ENCODE measurements around the gene R3HDM4. TPM values are rescaled to one million over a fixed set of nuclear protein-coding genes. Genes with fewer than 3 reads are reported as not detected.

Gene R3HDM4
- total RNA-seq, 1 donor from 2014 or later: 46.0 TPM

DNA sequence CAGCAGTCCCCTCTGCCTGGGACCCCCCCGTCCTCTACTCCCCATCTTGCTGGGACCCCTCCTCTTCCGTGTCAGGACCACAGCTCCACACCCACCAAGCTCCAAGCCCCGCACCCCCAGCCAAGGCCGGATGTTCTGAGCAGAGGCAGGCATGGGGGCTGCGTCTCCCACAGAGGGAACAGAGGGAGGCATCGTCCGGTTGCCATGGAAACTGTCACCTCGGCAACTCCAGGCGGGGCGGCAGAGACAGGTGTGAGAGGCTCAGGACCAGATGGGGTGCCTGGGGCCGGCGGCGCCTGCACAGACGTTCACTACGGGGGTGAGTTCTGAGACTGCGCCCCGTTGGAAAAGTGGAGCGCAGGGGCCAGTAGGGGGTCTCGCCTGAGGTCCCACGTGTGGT lies 14.4 kb downstream of the R3HDM4 start:
- peaks cover 42% of the 10 kb centered on the region for H3K36me3 ChIP-seq

DNA sequence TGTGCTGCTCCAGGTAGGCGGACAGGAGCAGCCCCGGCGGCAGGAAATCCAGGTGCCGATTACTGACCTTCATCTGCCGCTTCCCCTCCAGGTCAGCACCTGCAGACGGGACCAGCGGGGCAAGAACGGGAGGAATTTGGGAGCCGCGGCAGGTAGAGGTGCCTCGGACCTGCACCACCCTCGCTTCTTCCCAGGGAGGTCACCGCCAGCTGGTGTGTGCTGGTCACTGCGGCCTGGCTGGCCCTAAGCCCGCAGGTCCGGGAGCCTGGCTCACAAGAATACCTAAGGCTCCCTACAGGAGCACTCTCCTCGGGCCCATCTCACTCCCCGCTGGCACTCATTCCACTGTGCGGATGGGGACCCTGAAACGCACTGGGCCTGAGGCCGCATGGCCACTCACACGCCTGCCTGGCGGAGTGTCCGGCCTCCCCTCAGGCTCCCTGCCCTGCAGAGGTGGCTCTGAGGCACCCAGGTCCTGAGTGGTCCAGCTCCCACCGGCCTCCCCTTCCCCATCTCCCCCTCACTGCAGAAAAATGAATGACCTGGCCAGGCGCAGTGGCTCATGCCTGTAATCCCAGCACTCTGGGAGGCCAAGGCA lies 15.5 kb downstream of the R3HDM4 start:
- H3K4me3 ChIP-seq: no peak overlapping the region
- ATAC-seq: no peak
- no peak for DNase-seq
- H3K27me3 ChIP-seq (ENCODE audit: low read depth): no peaks in the 10 kb centered on the region
- H3K36me3 ChIP-seq: peaks cover 42% of the 10 kb centered on the region
- H3K4me1 ChIP-seq: peaks cover 6% of the 10 kb centered on the region
- intact Hi-C loops (cut with DNase I): no loop called here
- TF ChIP-seq CTCF (IDR thresholded peaks at IDR 0.05): no peak
- no peak overlapping the region for H3K27ac ChIP-seq
- H3K9me3 ChIP-seq: no peaks in the 10 kb centered on the region

More for the DNA sequence above, 14.4 kb downstream of the R3HDM4 start:
- no peak for DNase-seq
- Histone ChIP-seq H3K4me3 (no peak overlapping the region), H3K4me1 (peaks cover 3% of the 10 kb centered on the region), H3K27ac (no peak overlapping the region), H3K9me3 (no peaks in the 10 kb centered on the region), H3K27me3 (ENCODE audit: low read depth) (no peaks in the 10 kb centered on the region)
- no peak for ATAC-seq
- no peak for TF ChIP-seq CTCF (IDR thresholded peaks at IDR 0.05)
- intact Hi-C loops (cut with DNase I): no loop called here

DNA sequence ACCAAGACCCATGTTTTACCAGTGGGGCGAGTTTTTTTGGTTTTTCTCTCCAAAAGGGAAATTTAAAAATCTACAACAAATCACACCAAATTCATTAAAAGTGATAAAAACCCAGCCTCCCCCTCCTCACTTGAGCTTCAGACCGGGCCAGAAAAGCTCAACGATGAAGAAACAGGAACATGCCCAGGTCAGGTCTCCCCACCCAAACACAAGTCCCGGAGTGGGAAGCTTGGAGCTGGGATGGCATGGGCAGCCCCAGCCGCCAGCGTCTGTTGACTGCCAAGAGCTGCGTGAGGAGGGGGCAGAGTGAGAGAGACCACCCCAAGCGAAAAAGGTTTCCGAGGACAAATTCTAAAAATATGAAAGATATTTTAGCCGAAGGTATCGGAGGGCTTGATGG lies 16.0 kb downstream of the R3HDM4 start:
- Histone ChIP-seq H3K4me1 (peaks cover 9% of the 10 kb centered on the region), H3K36me3 (peaks cover 40% of the 10 kb centered on the region), H3K4me3 (no peak overlapping the region), H3K9me3 (no peaks in the 10 kb centered on the region), H3K27me3 (ENCODE audit: low read depth) (no peaks in the 10 kb centered on the region), H3K27ac (no peak overlapping the region)
- ATAC-seq (no peak), DNase-seq (no peak)
- intact Hi-C loops (cut with DNase I): no loop called here
- TF ChIP-seq CTCF (IDR thresholded peaks at IDR 0.05): no peak

DNA sequence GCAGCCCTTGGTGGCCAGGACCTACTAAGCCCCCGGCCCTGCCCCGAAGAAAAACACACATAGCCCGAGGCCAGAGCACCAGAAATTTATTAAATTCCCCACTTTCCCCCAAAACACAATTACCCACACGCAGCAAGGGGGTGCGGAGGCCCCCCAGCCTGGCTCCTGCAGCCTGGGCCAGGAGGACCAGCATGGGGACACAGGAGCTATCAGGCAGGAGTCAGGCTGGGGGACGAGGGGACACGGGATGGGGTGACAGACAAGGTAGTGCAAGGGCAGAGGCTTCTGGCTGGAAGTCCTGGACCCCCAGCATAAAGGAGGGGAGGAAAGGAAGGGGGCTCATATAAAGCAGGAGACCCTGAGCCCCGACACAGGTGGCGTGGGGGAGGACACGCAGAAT lies 16.6 kb downstream of the R3HDM4 start:
- intact Hi-C loops (cut with DNase I): no loop called here
- Histone ChIP-seq H3K4me1 (peaks cover 12% of the 10 kb centered on the region), H3K36me3 (peaks cover 34% of the 10 kb centered on the region), H3K27me3 (ENCODE audit: low read depth) (no peaks in the 10 kb centered on the region), H3K27ac (no peak overlapping the region), H3K9me3 (no peaks in the 10 kb centered on the region), H3K4me3 (no peak overlapping the region)
- ATAC-seq (no peak), DNase-seq (no peak)
- TF ChIP-seq CTCF (IDR thresholded peaks at IDR 0.05): no peak

DNA sequence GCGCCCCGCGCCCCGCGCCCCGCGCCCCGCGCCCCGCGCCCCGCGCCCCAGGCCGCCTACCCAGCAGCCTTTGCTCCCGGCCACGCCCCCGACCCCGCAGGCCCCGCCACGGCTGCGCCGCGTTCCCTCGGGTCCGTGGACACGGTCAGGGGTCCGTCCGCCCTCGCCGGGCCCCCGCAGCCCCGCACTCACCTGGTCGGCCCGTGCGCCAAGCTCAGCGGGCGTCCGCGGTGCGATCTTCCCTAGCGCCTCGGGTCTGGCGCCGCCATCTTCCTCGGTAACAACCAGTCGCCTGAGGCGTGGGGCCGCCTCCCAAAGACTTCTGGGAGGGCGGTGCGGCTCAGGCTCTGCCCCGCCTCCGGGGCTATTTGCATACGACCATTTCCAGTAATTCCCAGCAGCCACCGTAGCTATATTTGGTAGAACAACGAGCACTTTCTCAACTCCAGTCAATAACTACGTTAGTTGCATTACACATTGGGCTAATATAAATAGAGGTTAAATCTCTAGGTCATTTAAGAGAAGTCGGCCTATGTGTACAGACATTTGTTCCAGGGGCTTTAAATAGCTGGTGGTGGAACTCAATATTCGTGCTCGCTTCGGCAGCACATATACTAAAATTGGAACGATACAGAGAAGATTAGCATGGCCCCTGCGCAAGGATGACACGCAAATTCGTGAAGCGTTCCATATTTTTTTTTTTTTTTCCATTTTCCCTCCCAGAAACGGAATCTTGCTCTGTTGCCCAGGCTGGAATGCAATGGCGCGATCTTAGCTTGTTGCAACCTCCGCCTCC lies 19.9 kb downstream of the R3HDM4 start, which contains the start of the genes MED16 and RNU6-9:
MED16 (minus strand) TSS at position 294 of the 796 bp plus-strand sequence. CDS start 2,056 bp downstream, outside the sequence.
RNU6-9 (plus strand) TSS at position 591 of the 796 bp plus-strand sequence.
- DNase-seq (peak; percentile 95), ATAC-seq (peak; percentile 95 to 96)
- Histone ChIP-seq H3K27me3 (ENCODE audit: low read depth) (no peaks in the 10 kb centered on the region), H3K4me1 (peaks cover 12% of the 10 kb centered on the region), H3K27ac (peak within 1 kb of the TSS; percentile 94), H3K9me3 (no peaks in the 10 kb centered on the region), H3K36me3 (peaks cover 39% of the 10 kb centered on the region), H3K4me3 (peak within 1 kb of the TSS; percentile 81)
- no peak for TF ChIP-seq CTCF (IDR thresholded peaks at IDR 0.05)
- intact Hi-C loops (cut with DNase I): no loop called here

Data from lower lobe of right lung (tissue), 2 donors.